HFFc6 (cell line): ENCODE measurements around the gene ALK. TPM values are rescaled to one million over a fixed set of nuclear protein-coding genes. Genes with fewer than 3 reads are reported as not detected.

Source experiments
- DNase-seq: peaks from one replicate; pipeline ENCODE4 v3.0.0-alpha.2; 2018
- H3K27ac Mint-ChIP-seq: 2 replicates; pipeline ENCODE4 v1.8.0; 2020; ENCODE audit warnings: mild to moderate bottlenecking, mixed read lengths
- H3K27me3 Mint-ChIP-seq: 2 replicates; pipeline ENCODE4 v1.8.0; 2021; ENCODE audit warnings: mild to moderate bottlenecking, moderate library complexity, mixed read lengths; ENCODE audit not compliant: insufficient read depth
- H3K36me3 Mint-ChIP-seq: 2 replicates; pipeline ENCODE4 v1.8.0; 2021; ENCODE audit warnings: low read depth, mixed read lengths
- H3K4me1 Mint-ChIP-seq: 2 replicates; pipeline ENCODE4 v1.8.0; 2020; ENCODE audit warnings: low read depth, mixed read lengths
- H3K4me3 Mint-ChIP-seq: 2 replicates; pipeline ENCODE4 v1.8.0; 2020; ENCODE audit warnings: mild to moderate bottlenecking, moderate library complexity, mixed read lengths
- H3K9me3 Mint-ChIP-seq: 2 replicates; pipeline ENCODE4 v1.8.0; 2020; ENCODE audit warnings: mild to moderate bottlenecking, mixed read lengths
- CTCF ChIP-seq: fragments of 200-600 bp; sonication (generic); IDR thresholded peaks from 2 replicates; pipeline ENCODE4 v1.5.0; 2021; ENCODE audit warnings: antibody characterized with exemption, mild to moderate bottlenecking
- total RNA-seq, 6 experiments: library from RNA; stranded (reverse); fragmentation: NEBNext Ultra II Directional; extraction: Animal tissue kit (Norgen Biotek cat#: 25700); gene quantifications; 2 replicates in 1 of 6; 3 replicates in 5 of 6; pipeline ENCODE4 v1.2.3, GENCODE V29; 2021

ALK gene
- total RNA-seq, 6 experiments from 2014 or later = not detected

GRCh38 chr2:29864988-29865387 lies 56.4 kb downstream of the ALK start:
- Mint-ChIP-seq H3K4me1 (no peaks in the 10 kb centered on the region), H3K9me3 (no peaks in the 10 kb centered on the region; the same call in 1 of the 2 replicates), H3K4me3 (no peak overlapping the region), H3K36me3 (no peaks in the 10 kb centered on the region), H3K27me3 (peaks cover 2% of the 10 kb centered on the region), H3K27ac (no peak overlapping the region)
- no peak for TF ChIP-seq CTCF
- no peak for DNase-seq

- H3K4me3 Mint-ChIP-seq = no peak overlapping the region
- H3K36me3 Mint-ChIP-seq = no peaks in the 10 kb centered on the region
- TF ChIP-seq CTCF = no peak
- no peak for DNase-seq
- no peak overlapping the region for H3K27ac Mint-ChIP-seq
- H3K4me1 Mint-ChIP-seq = no peaks in the 10 kb centered on the region
- H3K27me3 Mint-ChIP-seq = peaks cover 6% of the 10 kb centered on the region
- H3K9me3 Mint-ChIP-seq = no peaks in the 10 kb centered on the region; the same call in 1 of the 2 replicates
Observed at GRCh38 chr2:29855924-29856639, 65.3 kb downstream of the ALK start.

- Mint-ChIP-seq H3K27ac (no peak overlapping the region), H3K9me3 (no peaks in the 10 kb centered on the region), H3K4me3 (no peak overlapping the region), H3K27me3 (peaks cover 8% of the 10 kb centered on the region), H3K4me1 (no peaks in the 10 kb centered on the region), H3K36me3 (no peaks in the 10 kb centered on the region)
- no peak for DNase-seq
- no peak for TF ChIP-seq CTCF
Observed at GRCh38 chr2:29850794-29851193, 70.6 kb downstream of the ALK start.

- Mint-ChIP-seq H3K9me3 (no peaks in the 10 kb centered on the region), H3K4me3 (no peak overlapping the region), H3K27ac (no peak overlapping the region), H3K36me3 (no peaks in the 10 kb centered on the region), H3K4me1 (no peaks in the 10 kb centered on the region), H3K27me3 (peaks cover 9% of the 10 kb centered on the region)
- DNase-seq = no peak
- no peak for TF ChIP-seq CTCF
Observed at GRCh38 chr2:29848566-29849310, 72.6 kb downstream of the ALK start.

- Mint-ChIP-seq H3K27ac (no peak overlapping the region), H3K4me1 (no peaks in the 10 kb centered on the region), H3K36me3 (no peaks in the 10 kb centered on the region), H3K4me3 (no peak overlapping the region), H3K27me3 (peaks cover 11% of the 10 kb centered on the region), H3K9me3 (no peaks in the 10 kb centered on the region)
- TF ChIP-seq CTCF = no peak
- no peak for DNase-seq
Observed at GRCh38 chr2:29847886-29848285, 73.5 kb downstream of the ALK start.
